H1 (cell line): ENCODE data around the gene STAG1. TPM values are rescaled to one million over a fixed set of nuclear protein-coding genes. Genes with fewer than 3 reads are reported as not detected.

Experiments
- CREB1 ChIP-seq: IDR thresholded peaks from 2 replicates; pipeline ENCODE4 v1.6.1; 2012; ENCODE audit warnings: inconsistent platforms
- HDAC2 ChIP-seq, 2 experiments: fragments of 300-600 bp in 1 of 2; sonication (generic) in 1 of 2; IDR thresholded peaks; 2 replicates each; pipeline ENCODE4 v1.6.1; 2011 to 2012; ENCODE audit warnings: low read depth in 2 of 2, low read length in 2 of 2, mild to moderate bottlenecking in 2 of 2, moderate library complexity in 2 of 2, borderline replicate concordance in 1 of 2, inconsistent platforms in 1 of 2
- KDM5A ChIP-seq: fragments of 200-600 bp; IDR thresholded peaks from 2 replicates; pipeline ENCODE4 v1.7.1; 2012; ENCODE audit warnings: mild to moderate bottlenecking, low read length, inconsistent platforms, mixed read lengths
- MAFK ChIP-seq: IDR thresholded peaks from 2 replicates; pipeline ENCODE4 v1.6.1; 2012; ENCODE audit warnings: low read depth, mild to moderate bottlenecking, improper control_type of control experiment, low read length
- RFX5 ChIP-seq: IDR thresholded peaks from 2 replicates; pipeline ENCODE4 v1.6.1; 2011; ENCODE audit warnings: low read depth, low read length, improper control_type of control experiment, borderline replicate concordance
- TAF7 ChIP-seq: optimal IDR thresholded peaks from 2 replicates; pipeline ENCODE3; 2011; ENCODE audit warnings: low read depth, mild to moderate bottlenecking, inconsistent platforms, low read length, moderate library complexity, borderline replicate concordance
- TEAD4 ChIP-seq: IDR thresholded peaks from 2 replicates; pipeline ENCODE4 v1.6.1; 2012; ENCODE audit warnings: low read depth, low read length, inconsistent platforms, mixed read lengths
- YY1 ChIP-seq: IDR thresholded peaks from 2 replicates; pipeline ENCODE4 v1.6.1; 2011; ENCODE audit warnings: low read depth, mild to moderate bottlenecking, low read length
- polyA plus RNA-seq, 7 experiments: library from polyadenylated mRNA; depleted of rRNA in 3 of 7; stranded (reverse) in 5 of 7; unstranded in 2 of 7; fragments of >200 nt in 5 of 7; fragments of 200-250 nt in 2 of 7; gene quantifications; 1 replicate in 5 of 7; 2 replicates in 1 of 7; 4 replicates in 1 of 7; pipeline versions ENCODE4 v1.2.1 to v1.2.3, GENCODE V29; 2011 to 2013; ENCODE audit warnings: missing spikeins in 2 of 7, mixed read lengths in 2 of 7
- total RNA-seq: library from RNA; stranded (reverse); fragmentation: NEBNext Ultra II Directional; extraction: Animal tissue kit (Norgen Biotek cat#: 25700); gene quantifications from 2 replicates; pipeline ENCODE4 v1.2.1, GENCODE V29; 2021

The STAG1 gene
- total and polyA plus RNA-seq, 2 of the 8 experiments (the other 6 are each of a cell fraction or from before 2014, with no cell fraction given) = 4.6 to 23.4 TPM

- TF ChIP-seq RFX5 = no peak
- no peak for TF ChIP-seq TAF7
- no peak for TF ChIP-seq MAFK
- no peak for TF ChIP-seq CREB1
- TF ChIP-seq HDAC2 (IDR thresholded peaks at IDR 0.05; ENCODE audit: borderline replicate concordance in 1 of 2, low read depth in 2 of 2, low read length in 2 of 2) = no peak
- no peak for TF ChIP-seq KDM5A
- TF ChIP-seq TEAD4 = no peak
- no peak for TF ChIP-seq YY1
Observed at GRCh38 chr3:136350132-136350531, 402.0 kb downstream of the STAG1 start (continued).
